ENCODE data around the gene SIPA1L3. TPM values are rescaled to one million over a fixed set of nuclear protein-coding genes. Genes with fewer than 3 reads are reported as not detected.

Gene SIPA1L3
- total and polyA plus RNA-seq, 9 of the 15 experiments (the other 6 are each of a cell fraction or from before 2014, with no cell fraction given), result 0.01 to 6.1 (median 2.5) TPM

DNA sequence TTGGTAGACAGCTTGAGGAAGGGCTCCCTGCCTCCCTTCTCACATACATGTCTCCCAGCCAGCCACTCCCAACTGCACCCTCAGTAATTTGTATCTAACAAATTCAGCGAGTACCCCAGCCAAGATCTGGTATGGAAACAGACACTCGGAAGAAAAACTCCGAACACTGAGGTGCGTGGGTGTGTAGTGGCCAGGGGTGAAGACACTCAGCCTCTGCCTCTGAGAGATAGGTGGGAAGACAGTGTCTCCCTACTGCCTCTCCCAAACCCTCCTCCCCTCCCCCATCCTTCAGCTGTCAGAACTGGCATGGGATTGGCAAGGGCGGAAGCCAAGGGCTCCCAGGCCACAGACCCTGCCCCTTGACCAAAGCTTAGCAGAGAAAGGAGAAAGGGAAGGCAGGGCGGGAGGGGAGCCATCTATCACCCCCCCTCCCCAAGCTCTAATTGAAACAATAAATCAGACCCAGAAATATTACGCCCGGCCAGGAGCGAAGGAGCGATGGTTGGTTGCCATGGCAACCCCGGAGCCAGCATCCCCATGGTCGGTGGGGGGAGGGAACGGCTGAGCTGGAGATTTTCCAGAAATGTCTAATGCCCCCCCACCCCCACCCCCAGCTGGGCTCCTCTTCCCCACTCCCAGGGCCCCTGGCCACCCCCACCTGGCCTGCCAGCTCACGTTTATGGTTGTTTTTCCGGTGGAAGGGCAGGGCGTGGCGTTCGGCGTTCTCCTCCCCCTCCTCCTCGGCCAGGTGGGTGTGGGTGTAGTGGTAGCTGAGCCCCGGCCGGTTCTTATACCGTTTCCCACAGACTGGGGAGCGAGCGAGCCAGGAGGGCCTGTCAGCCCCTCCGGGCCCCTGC, 310.0 kb downstream of the SIPA1L3 start (continued):
- TF ChIP-seq EGR1 (conservative IDR thresholded peaks at IDR 0.05) (peak; percentile 89), ZNF143 (CRISPR knock-in tag; IDR thresholded peaks at IDR 0.05) (no peak), SIN3A (IDR thresholded peaks at IDR 0.05; ENCODE audit: borderline replicate concordance in 2 of 2, control insufficient read depth in 1 of 2, low read depth in 2 of 2, low read length in 2 of 2) (no peak), ZFP36 (IDR thresholded peaks at IDR 0.05; ENCODE audit: low read depth, low read length, partially characterized antibody) (peak; percentile 26), IFI16 (CRISPR knock-in tag; IDR thresholded peaks at IDR 0.05) (no peak), ZNF764 (CRISPR knock-in tag; IDR thresholded peaks at IDR 0.05; ENCODE audit: low read depth) (no peak), HIVEP1 (CRISPR knock-in tag; IDR thresholded peaks at IDR 0.05) (no peak), KHSRP (IDR thresholded peaks at IDR 0.05) (no peak), HDAC3 (IDR thresholded peaks at IDR 0.05; ENCODE audit: borderline replicate concordance, partially characterized antibody) (no peak), ZNF717 (CRISPR knock-in tag; IDR thresholded peaks at IDR 0.05) (no peak), RFX1 (IDR thresholded peaks at IDR 0.05) (peak; percentile 94), MXI1 (IDR thresholded peaks at IDR 0.05; ENCODE audit: low read depth, low read length) (no peak), POLR2H (tag; IDR thresholded peaks at IDR 0.05; ENCODE audit: low read depth) (no peak), BRD9 (IDR thresholded peaks at IDR 0.05; ENCODE audit: low read depth, partially characterized antibody) (no peak), CBFA2T3 (IDR thresholded peaks at IDR 0.05) (peak; percentile 46; the same call in 1 of the 2 replicates)
- TF ChIP-seq, protein P1, sequence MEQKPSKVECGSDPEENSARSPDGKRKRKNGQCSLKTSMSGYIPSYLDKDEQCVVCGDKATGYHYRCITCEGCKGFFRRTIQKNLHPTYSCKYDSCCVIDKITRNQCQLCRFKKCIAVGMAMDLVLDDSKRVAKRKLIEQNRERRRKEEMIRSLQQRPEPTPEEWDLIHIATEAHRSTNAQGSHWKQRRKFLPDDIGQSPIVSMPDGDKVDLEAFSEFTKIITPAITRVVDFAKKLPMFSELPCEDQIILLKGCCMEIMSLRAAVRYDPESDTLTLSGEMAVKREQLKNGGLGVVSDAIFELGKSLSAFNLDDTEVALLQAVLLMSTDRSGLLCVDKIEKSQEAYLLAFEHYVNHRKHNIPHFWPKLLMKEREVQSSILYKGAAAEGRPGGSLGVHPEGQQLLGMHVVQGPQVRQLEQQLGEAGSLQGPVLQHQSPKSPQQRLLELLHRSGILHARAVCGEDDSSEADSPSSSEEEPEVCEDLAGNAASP (IDR thresholded peaks at IDR 0.05), result no peak
- TF ChIP-seq, protein P2, sequence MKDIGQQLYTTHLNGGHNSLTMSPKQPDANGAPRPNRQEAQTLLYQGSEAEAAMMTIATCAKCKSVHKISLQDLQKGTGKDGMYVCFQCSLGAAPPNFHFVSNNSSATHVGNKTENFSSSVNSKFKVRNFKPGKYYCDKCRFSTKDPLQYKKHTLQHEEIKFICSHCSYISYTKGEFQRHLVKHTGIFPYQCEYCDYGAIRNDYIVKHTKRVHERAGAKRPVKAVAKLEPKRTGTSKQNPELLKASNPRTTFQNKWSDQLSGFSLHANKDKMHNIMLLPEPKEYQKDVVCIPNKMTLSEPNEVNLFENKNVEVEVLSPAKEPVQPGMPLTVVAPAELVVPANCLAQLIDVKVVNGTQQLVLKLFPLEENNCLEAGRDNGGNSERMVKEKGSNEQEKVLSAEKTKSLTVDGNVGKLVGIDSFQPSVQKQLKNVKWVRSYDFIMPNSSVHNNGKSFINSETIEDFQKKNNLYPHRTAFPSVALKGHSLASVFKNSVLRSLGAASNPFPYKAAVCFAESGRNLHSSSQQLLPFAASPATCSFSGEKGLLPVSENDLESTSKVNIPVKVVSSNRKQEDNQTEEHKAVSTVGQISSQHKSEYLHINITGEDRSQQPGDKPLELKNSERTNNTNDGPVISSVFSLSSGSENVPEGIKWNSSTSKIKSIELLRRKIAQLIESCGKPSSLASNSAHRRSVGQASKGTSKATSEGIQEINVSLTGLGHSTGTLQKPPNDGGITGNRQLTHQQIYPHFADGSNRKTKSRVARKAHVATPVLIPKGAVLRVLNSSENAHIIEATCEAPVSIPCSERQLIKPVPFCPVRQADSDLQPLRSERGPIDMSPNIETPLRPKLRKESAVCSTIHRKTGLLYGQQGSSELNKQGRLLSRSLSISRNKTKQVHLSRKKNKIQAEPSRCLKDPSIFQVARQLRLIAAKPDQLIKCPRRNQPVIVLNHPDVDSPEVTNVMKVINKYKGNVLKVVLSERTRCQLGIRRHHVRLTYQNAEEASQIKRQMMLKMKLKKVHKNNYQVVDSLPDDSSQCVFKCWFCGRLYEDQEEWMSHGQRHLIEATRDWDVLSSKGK (CRISPR knock-in tag; IDR thresholded peaks at IDR 0.05), result no peak
- TF ChIP-seq, protein P3, sequence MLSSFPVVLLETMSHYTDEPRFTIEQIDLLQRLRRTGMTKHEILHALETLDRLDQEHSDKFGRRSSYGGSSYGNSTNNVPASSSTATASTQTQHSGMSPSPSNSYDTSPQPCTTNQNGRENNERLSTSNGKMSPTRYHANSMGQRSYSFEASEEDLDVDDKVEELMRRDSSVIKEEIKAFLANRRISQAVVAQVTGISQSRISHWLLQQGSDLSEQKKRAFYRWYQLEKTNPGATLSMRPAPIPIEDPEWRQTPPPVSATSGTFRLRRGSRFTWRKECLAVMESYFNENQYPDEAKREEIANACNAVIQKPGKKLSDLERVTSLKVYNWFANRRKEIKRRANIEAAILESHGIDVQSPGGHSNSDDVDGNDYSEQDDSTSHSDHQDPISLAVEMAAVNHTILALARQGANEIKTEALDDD (IDR thresholded peaks at IDR 0.05), result no peak
- TF ChIP-seq, protein P4, sequence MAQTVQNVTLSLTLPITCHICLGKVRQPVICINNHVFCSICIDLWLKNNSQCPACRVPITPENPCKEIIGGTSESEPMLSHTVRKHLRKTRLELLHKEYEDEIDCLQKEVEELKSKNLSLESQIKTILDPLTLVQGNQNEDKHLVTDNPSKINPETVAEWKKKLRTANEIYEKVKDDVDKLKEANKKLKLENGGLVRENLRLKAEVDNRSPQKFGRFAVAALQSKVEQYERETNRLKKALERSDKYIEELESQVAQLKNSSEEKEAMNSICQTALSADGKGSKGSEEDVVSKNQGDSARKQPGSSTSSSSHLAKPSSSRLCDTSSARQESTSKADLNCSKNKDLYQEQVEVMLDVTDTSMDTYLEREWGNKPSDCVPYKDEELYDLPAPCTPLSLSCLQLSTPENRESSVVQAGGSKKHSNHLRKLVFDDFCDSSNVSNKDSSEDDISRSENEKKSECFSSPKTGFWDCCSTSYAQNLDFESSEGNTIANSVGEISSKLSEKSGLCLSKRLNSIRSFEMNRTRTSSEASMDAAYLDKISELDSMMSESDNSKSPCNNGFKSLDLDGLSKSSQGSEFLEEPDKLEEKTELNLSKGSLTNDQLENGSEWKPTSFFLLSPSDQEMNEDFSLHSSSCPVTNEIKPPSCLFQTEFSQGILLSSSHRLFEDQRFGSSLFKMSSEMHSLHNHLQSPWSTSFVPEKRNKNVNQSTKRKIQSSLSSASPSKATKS (CRISPR knock-in tag; IDR thresholded peaks at IDR 0.05), result no peak

All from K562 (cell line).